ENCODE measurements around the gene TOR1A. TPM values are rescaled to one million over a fixed set of nuclear protein-coding genes. Genes with fewer than 3 reads are reported as not detected.
"Not testable (repeated sequence)": the region's sequence is repeated elsewhere in the genome, so short reads cannot be mapped to it uniquely, and the experiment has no call there.

Gene TOR1A
- total and polyA plus RNA-seq, 7 experiments from 2014 or later: 13.8 to 68.2 (median 35.0) TPM

DNA sequence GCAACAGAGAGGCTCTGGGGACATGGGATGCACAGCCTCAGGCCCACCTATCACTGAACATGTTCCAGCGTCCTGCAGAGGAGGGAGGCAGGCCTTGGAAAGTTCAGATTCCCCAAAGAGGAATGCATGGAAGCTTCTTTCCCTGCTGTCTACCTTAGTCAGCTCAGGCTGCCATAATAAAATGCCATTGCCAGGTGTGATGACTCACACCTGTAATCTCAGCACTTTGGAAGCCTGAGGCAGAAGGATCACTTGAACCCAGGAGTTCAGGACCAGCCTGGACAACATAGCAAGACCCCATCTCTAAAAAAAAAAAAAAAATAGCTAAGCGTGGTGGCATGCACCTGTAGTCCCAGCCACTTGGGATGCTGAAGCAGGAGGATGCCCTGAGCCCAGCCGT is 45.5 kb downstream of the TOR1A start:
- POLR2A ChIA-PET: no interaction called here
- H3K27me3 Mint-ChIP-seq: peaks cover 4 to 23% (median 9%) of the 10 kb centered on the region in 5 donors
- intact Hi-C loops (cut with micrococcal nuclease): no loop called here
- no peak overlapping the region for H3K4me3 ChIP-seq (ENCODE audit: low read length)
- peaks cover 7 to 17% (median 13%) of the 10 kb centered on the region in 7 donors for H3K4me1 Mint-ChIP-seq
- H3K4me1 ChIP-seq (ENCODE audit: control insufficient read depth in 2 of 2, insufficient read depth in 2 of 2, low read length in 2 of 2): no peaks in the 10 kb centered on the region
- no peaks in the 10 kb centered on the region for H3K27me3 ChIP-seq (ENCODE audit: control insufficient read depth in 2 of 2, insufficient read depth in 2 of 2, low read length in 2 of 2)
- DNase-seq (no peak), ATAC-seq (no peak)
- no peak overlapping the region for H3K27ac Mint-ChIP-seq
- no peaks in the 10 kb centered on the region for H3K9me3 ChIP-seq (ENCODE audit: control insufficient read depth in 2 of 3, low read length in 3 of 3)
- H3K27ac ChIP-seq (ENCODE audit: low read depth, low read length): no peak overlapping the region
- H3K36me3 Mint-ChIP-seq: no peaks in the 10 kb centered on the region
- H3K9me3 Mint-ChIP-seq: peaks cover 0 to 2% (median 0%) of the 10 kb centered on the region in 11 donors
- CTCF ChIA-PET: no interaction called here
- H3K4me3 Mint-ChIP-seq: no peak overlapping the region
- H3K36me3 ChIP-seq (ENCODE audit: control insufficient read depth in 2 of 3, insufficient read depth in 3 of 3, low read length in 3 of 3): no peaks in the 10 kb centered on the region

DNA sequence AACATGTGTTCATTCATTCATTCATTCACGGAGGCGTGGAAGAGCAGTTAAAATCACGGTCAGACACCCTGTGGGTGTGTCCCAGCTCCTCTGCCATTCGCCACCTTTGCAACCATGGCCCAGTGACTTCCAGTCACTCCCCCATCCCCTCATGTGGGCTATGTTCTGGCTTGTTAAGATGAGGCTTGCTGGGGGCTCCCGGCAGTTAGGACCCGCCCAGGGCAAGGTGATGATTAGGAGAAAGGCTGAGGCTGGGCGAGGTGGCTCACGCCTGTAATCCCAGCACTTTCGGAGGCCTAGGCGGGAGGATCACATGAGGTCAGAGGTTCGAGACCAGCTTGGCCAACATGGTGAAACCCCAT is 46.2 kb downstream of the TOR1A start:
- Mint-ChIP-seq H3K9me3 (peaks cover 0 to 2% (median 0%) of the 10 kb centered on the region in 11 donors), H3K27me3 (peaks cover 4 to 23% (median 9%) of the 10 kb centered on the region in 5 donors), H3K4me1 (peaks cover 7 to 16% (median 13%) of the 10 kb centered on the region in 7 donors), H3K4me3 (peak overlapping the region in 4 of 10 donors; percentile 20 to 53 (median 36)), H3K36me3 (no peaks in the 10 kb centered on the region), H3K27ac (peak overlapping the region in 2 of 9 donors; percentile 26 to 31)
- Histone ChIP-seq H3K4me1 (ENCODE audit: control insufficient read depth in 2 of 2, insufficient read depth in 2 of 2, low read length in 2 of 2) (no peaks in the 10 kb centered on the region), H3K36me3 (ENCODE audit: control insufficient read depth in 2 of 3, insufficient read depth in 3 of 3, low read length in 3 of 3) (no peaks in the 10 kb centered on the region), H3K27me3 (ENCODE audit: control insufficient read depth in 2 of 2, insufficient read depth in 2 of 2, low read length in 2 of 2) (no peaks in the 10 kb centered on the region), H3K27ac (ENCODE audit: low read depth, low read length) (no peak overlapping the region), H3K4me3 (ENCODE audit: low read length) (no peak overlapping the region), H3K9me3 (ENCODE audit: control insufficient read depth in 2 of 3, low read length in 3 of 3) (no peaks in the 10 kb centered on the region)
- DNase-seq (no peak), ATAC-seq (no peak)
- ChIA-PET CTCF (interaction anchor here (2.2 kb wide), 1 partner anchor 13 kb away, joined by 7 read pairs; no protein-coding TSS in a partner anchor), POLR2A (no interaction called here)
- intact Hi-C loops (cut with micrococcal nuclease): no loop called here

DNA sequence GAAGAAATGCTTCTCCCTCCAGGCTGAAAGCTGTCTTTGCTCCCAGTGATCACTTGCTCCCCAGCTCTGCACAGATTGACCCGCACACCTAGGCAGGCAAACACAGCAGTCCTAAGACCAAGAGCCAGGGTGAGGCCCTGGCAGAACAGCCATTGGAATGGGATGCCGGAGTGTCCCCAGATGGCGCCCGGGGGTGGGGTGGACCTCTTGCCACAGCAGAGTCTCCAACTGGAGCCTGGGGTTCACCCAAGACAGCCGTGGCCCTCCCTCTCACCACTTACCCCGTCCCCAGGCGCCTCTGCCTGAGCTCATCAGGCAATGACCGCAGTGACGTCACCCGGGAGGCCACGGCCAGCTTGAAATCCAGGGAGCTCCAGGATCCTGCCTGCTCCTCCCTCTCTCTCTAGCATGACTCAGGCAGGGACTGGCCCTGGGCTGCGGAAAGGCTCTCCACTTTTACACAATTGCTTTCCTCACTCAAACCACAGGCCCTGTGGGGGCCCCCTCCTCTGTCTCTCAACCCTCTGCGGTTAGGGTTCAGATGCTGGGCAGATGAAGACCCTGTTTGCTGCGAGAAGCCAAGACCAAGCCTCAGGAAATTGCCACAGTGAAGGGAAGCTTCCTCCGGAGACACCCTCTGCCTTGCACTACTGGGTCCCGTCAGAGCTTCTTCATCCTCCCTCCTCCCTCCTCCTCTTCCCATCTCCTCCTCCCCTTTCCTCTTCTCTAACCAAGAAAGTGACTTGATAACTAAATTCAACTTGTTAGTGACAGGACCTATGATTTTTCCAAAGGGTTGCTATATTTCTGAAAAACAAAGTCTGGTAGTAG is 46.8 kb downstream of the TOR1A start:
- H3K4me3 ChIP-seq (ENCODE audit: low read length): no peak overlapping the region
- no peak overlapping the region for H3K27ac ChIP-seq (ENCODE audit: low read depth, low read length)
- CTCF ChIA-PET: interaction anchor here (2.2 kb wide), 1 partner anchor 13 kb away, joined by 7 read pairs; no protein-coding TSS in a partner anchor
- H3K36me3 ChIP-seq (ENCODE audit: control insufficient read depth in 2 of 3, insufficient read depth in 3 of 3, low read length in 3 of 3): no peaks in the 10 kb centered on the region
- ATAC-seq: peak; percentile 86
- H3K36me3 Mint-ChIP-seq: no peaks in the 10 kb centered on the region
- intact Hi-C loops (cut with micrococcal nuclease): no loop called here
- H3K9me3 Mint-ChIP-seq: peaks cover 0 to 2% (median 0%) of the 10 kb centered on the region in 11 donors
- H3K4me1 Mint-ChIP-seq: peaks cover 7 to 16% (median 13%) of the 10 kb centered on the region in 7 donors
- H3K4me3 Mint-ChIP-seq: peak overlapping the region in 4 of 10 donors; percentile 20 to 53 (median 36)
- POLR2A ChIA-PET: no interaction called here
- DNase-seq: peak in 2 of 9 donors; percentile 41 to 63
- H3K27me3 Mint-ChIP-seq: peaks cover 4 to 23% (median 9%) of the 10 kb centered on the region in 5 donors
- H3K4me1 ChIP-seq (ENCODE audit: control insufficient read depth in 2 of 2, insufficient read depth in 2 of 2, low read length in 2 of 2): no peaks in the 10 kb centered on the region
- H3K27me3 ChIP-seq (ENCODE audit: control insufficient read depth in 2 of 2, insufficient read depth in 2 of 2, low read length in 2 of 2): no peaks in the 10 kb centered on the region
- peak overlapping the region in 2 of 9 donors; percentile 31 to 49 for H3K27ac Mint-ChIP-seq
- no peaks in the 10 kb centered on the region for H3K9me3 ChIP-seq (ENCODE audit: control insufficient read depth in 2 of 3, low read length in 3 of 3)

DNA sequence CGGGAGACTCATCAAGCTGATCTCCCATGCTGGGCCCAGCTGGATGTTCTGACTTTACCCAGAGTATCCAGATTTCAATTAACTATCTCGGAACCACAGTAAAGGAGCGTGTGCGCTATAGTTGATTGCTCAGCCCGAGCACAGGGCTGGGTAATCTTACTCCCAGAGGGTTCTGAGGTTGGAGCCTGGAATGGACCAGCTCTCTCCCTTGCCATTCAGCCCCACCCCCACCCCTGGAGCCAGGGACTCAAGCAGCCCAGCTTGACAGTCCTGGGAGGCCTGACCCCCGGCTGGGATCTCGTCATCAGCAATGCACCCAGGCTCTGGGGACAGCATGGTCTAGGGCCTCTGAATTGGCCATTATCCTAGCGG is 47.4 kb downstream of the TOR1A start:
- Mint-ChIP-seq H3K27me3 (peaks cover 4 to 23% (median 9%) of the 10 kb centered on the region in 5 donors), H3K4me3 (no peak overlapping the region), H3K9me3 (peaks cover 0 to 2% (median 0%) of the 10 kb centered on the region in 11 donors), H3K27ac (no peak overlapping the region), H3K4me1 (peaks cover 7 to 16% (median 13%) of the 10 kb centered on the region in 7 donors), H3K36me3 (no peaks in the 10 kb centered on the region)
- H3K4me3 ChIP-seq (ENCODE audit: low read length): no peak overlapping the region
- intact Hi-C loops (cut with micrococcal nuclease): no loop called here
- H3K9me3 ChIP-seq (ENCODE audit: control insufficient read depth in 2 of 3, low read length in 3 of 3): no peaks in the 10 kb centered on the region
- ATAC-seq (no peak), DNase-seq (no peak)
- no peak overlapping the region for H3K27ac ChIP-seq (ENCODE audit: low read depth, low read length)
- H3K27me3 ChIP-seq (ENCODE audit: control insufficient read depth in 2 of 2, insufficient read depth in 2 of 2, low read length in 2 of 2): no peaks in the 10 kb centered on the region
- CTCF ChIA-PET: interaction anchor here (0.6 to 2.2 kb wide), 2 partner anchors 14 to 47 kb away, joined by 3 to 7 read pairs; no protein-coding TSS in a partner anchor
- H3K4me1 ChIP-seq (ENCODE audit: control insufficient read depth in 2 of 2, insufficient read depth in 2 of 2, low read length in 2 of 2): no peaks in the 10 kb centered on the region
- POLR2A ChIA-PET: no interaction called here
- no peaks in the 10 kb centered on the region for H3K36me3 ChIP-seq (ENCODE audit: control insufficient read depth in 2 of 3, insufficient read depth in 3 of 3, low read length in 3 of 3)

DNA sequence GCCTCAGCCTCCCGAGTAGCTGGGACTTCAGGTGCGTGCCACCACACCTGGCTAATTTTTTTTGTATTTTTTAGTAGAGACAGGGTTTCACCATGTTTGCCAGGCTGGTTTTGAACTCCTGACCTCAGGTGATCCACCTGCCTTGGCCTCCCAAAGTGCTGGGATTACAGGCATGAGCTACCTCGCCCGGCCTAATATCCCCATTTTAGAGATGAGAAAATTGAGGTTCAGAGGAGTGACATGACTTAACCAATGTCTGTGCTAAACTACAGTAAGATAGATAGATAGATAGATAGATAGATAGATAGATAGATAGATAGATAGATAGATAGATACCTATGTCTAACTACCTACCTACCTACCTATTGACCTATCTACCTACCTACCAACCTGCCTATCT is 47.8 kb downstream of the TOR1A start:
- H3K9me3 Mint-ChIP-seq; ATAC-seq; H3K4me3 Mint-ChIP-seq; H3K27ac ChIP-seq (ENCODE audit: low read depth, low read length); H3K36me3 ChIP-seq (ENCODE audit: control insufficient read depth in 2 of 3, insufficient read depth in 3 of 3, low read length in 3 of 3); H3K27ac Mint-ChIP-seq; DNase-seq; H3K4me3 ChIP-seq (ENCODE audit: low read length); H3K9me3 ChIP-seq (ENCODE audit: control insufficient read depth in 2 of 3, low read length in 3 of 3); H3K27me3 ChIP-seq (ENCODE audit: control insufficient read depth in 2 of 2, insufficient read depth in 2 of 2, low read length in 2 of 2); intact Hi-C loops (cut with micrococcal nuclease); H3K4me1 ChIP-seq (ENCODE audit: control insufficient read depth in 2 of 2, insufficient read depth in 2 of 2, low read length in 2 of 2); H3K36me3 Mint-ChIP-seq: not testable (repeated sequence)
- Mint-ChIP-seq H3K27me3 (peaks cover 4 to 23% (median 9%) of the 10 kb centered on the region in 5 donors), H3K4me1 (peaks cover 7 to 16% (median 13%) of the 10 kb centered on the region in 7 donors)
- ChIA-PET POLR2A (interaction anchor here (0.5 kb wide), 1 partner anchor 39 kb away, joined by 3 read pairs; no protein-coding TSS in a partner anchor), CTCF (interaction anchor here (0.6 to 2.2 kb wide), 2 partner anchors 14 to 46 kb away, joined by 3 to 7 read pairs; no protein-coding TSS in a partner anchor)

DNA sequence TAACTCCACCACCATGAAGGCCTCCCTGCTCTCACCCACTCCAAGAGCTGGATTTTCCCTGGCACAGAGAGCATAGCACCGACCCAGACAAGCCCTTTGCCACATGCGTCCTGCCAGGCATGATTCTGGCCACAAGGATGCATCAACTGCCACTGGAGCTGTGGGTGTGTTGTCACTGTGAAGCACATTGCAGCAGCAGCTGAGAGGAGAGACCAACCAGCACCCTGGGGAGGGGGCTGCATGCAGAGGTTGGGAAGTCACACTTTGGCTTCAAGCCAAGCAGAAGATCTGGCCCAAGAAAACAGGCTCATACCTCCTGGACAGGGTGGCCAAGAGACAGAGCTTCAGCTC is 48.5 kb downstream of the TOR1A start:
- peaks cover 4 to 20% (median 9%) of the 10 kb centered on the region in 5 donors for H3K27me3 Mint-ChIP-seq
- no peaks in the 10 kb centered on the region for H3K36me3 Mint-ChIP-seq
- Histone ChIP-seq H3K36me3 (ENCODE audit: control insufficient read depth in 2 of 3, insufficient read depth in 3 of 3, low read length in 3 of 3) (no peaks in the 10 kb centered on the region), H3K4me3 (ENCODE audit: low read length) (no peak overlapping the region), H3K27ac (ENCODE audit: low read depth, low read length) (no peak overlapping the region), H3K9me3 (ENCODE audit: control insufficient read depth in 2 of 3, low read length in 3 of 3) (no peaks in the 10 kb centered on the region), H3K27me3 (ENCODE audit: control insufficient read depth in 2 of 2, insufficient read depth in 2 of 2, low read length in 2 of 2) (no peaks in the 10 kb centered on the region), H3K4me1 (ENCODE audit: control insufficient read depth in 2 of 2, insufficient read depth in 2 of 2, low read length in 2 of 2) (no peaks in the 10 kb centered on the region)
- H3K9me3 Mint-ChIP-seq: peaks cover 0 to 2% (median 0%) of the 10 kb centered on the region in 11 donors
- ChIA-PET CTCF (interaction anchor here (0.6 kb wide), 1 partner anchor 753 kb away, joined by 3 read pairs; no protein-coding TSS in a partner anchor), POLR2A (interaction anchor here (0.5 kb wide), 1 partner anchor 38 kb away, joined by 3 read pairs; no protein-coding TSS in a partner anchor)
- peaks cover 7 to 16% (median 13%) of the 10 kb centered on the region in 7 donors for H3K4me1 Mint-ChIP-seq
- H3K27ac Mint-ChIP-seq: no peak overlapping the region
- DNase-seq (no peak), ATAC-seq (no peak)
- intact Hi-C loops (cut with micrococcal nuclease): no loop called here
- H3K4me3 Mint-ChIP-seq: no peak overlapping the region
